GM06990 (cell line): ENCODE results near the gene CRAMP1.
A peak's percentile ranks its signal among the peaks of the same experiment; 100 is the strongest.

Experiments used
- DNase-seq: peaks from one replicate; pipeline ENCODE4 v3.0.0-alpha.2; 2011; ENCODE audit not compliant: insufficient read length; ENCODE audit errors: extremely low read depth
- H3K27me3 ChIP-seq: replicated peaks from 2 replicates; pipeline ENCODE4 v1.6.0; 2011; ENCODE audit warnings: low read length; ENCODE audit not compliant: control insufficient read depth, insufficient read depth
- H3K36me3 ChIP-seq: 2 replicates; pipeline ENCODE4 v1.5.1; 2011; ENCODE audit warnings: low read length; ENCODE audit not compliant: control insufficient read depth, insufficient read depth
- H3K4me3 ChIP-seq: replicated peaks from 2 replicates; pipeline ENCODE4 v1.5.1; 2011; ENCODE audit warnings: low read depth, mild to moderate bottlenecking, control low read depth, low read length
- TF ChIP-seq, protein P1 (sequence below): IDR thresholded peaks from 2 replicates; pipeline ENCODE4 v1.5.1; 2011; ENCODE audit warnings: low read length, control low read depth, mild to moderate bottlenecking, inconsistent platforms; ENCODE audit not compliant: insufficient read depth, poor library complexity, severe bottlenecking

CRAMP1 gene

DNA sequence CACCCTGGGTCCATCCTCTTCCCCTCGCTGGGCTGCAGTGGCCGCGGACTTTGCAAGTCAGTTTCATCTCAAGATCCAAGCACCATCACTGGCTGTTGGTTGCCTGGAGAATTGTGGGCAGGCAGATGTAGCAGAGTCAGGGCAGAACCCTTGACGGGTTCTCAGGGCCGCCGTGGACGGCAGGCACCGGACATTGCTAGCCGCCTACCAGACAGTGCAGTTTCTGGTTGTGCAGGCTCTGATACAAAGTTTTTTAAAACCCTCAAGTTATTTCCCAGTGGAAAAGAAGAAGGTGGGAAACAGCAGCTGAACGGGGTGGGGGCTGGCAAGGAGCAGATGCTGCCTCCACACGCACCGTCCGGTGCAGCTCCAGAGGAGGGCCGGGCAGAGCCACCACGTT is 97.2 kb downstream of the CRAMP1 start:
- no peaks in the 10 kb centered on the region for H3K27me3 ChIP-seq
- peaks cover 2% of the 10 kb centered on the region for H3K36me3 ChIP-seq
- no peak for DNase-seq
- TF ChIP-seq, protein P1, sequence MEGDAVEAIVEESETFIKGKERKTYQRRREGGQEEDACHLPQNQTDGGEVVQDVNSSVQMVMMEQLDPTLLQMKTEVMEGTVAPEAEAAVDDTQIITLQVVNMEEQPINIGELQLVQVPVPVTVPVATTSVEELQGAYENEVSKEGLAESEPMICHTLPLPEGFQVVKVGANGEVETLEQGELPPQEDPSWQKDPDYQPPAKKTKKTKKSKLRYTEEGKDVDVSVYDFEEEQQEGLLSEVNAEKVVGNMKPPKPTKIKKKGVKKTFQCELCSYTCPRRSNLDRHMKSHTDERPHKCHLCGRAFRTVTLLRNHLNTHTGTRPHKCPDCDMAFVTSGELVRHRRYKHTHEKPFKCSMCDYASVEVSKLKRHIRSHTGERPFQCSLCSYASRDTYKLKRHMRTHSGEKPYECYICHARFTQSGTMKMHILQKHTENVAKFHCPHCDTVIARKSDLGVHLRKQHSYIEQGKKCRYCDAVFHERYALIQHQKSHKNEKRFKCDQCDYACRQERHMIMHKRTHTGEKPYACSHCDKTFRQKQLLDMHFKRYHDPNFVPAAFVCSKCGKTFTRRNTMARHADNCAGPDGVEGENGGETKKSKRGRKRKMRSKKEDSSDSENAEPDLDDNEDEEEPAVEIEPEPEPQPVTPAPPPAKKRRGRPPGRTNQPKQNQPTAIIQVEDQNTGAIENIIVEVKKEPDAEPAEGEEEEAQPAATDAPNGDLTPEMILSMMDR: no peak
- H3K4me3 ChIP-seq: no peak overlapping the region

- TF ChIP-seq, protein P1: no peak
- H3K36me3 ChIP-seq: peaks cover 2% of the 10 kb centered on the region
- H3K4me3 ChIP-seq: no peak overlapping the region
- no peak for DNase-seq
- no peaks in the 10 kb centered on the region for H3K27me3 ChIP-seq
These were observed 98.8 kb downstream of the CRAMP1 start for GRCh38 chr16:1710811-1711507.

- Histone ChIP-seq H3K36me3 (peaks cover 2% of the 10 kb centered on the region), H3K4me3 (no peak overlapping the region), H3K27me3 (no peaks in the 10 kb centered on the region)
- DNase-seq: no peak
- TF ChIP-seq, protein P1: no peak
These were observed 100.7 kb downstream of the CRAMP1 start for GRCh38 chr16:1712791-1713261.

DNA sequence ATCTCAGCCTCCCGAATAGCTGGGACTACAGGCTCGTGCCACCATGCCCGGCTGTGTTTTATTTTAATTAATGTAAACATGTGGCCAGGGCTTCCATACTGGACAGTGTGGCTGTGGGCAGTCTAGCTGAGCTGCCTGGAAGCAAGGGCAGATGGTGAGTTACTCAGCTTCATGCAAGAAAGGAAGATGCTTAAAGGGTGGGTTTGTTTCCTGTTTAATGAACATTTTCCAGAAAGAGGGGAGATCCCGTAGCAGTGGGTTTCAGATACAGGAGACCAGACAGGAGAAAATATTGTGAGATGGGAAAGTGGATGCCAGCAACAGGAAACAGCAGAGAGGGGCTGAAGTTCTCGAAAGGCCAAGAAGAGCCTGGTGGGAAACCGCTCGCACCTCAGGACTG is 101.2 kb downstream of the CRAMP1 start:
- TF ChIP-seq, protein P1: no peak
- Histone ChIP-seq H3K27me3 (no peaks in the 10 kb centered on the region), H3K4me3 (peak overlapping the region; percentile 52; the same call in 1 of the 2 replicates), H3K36me3 (peaks cover 2% of the 10 kb centered on the region)
- no peak for DNase-seq

DNA sequence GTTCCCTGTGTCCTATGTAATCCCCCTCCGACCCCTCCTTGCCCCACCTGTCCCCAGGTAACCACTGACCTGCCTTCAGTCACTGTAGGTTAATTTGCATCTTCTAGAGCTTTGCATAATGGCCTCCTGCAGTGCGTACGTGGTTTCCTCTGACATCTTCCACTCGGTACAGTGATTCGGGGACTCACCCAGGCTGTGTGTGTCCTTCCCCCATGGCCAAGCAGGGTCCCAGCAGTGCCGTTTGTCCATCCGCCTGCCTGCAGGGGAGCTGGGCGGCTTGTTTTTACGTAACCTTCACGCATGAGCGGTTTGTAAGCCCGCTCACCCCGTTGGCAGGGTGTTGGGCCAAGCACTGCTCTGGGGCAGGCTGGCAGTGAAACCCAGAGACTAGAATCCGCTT is 101.8 kb downstream of the CRAMP1 start:
- peak; percentile 65 for DNase-seq
- Histone ChIP-seq H3K27me3 (no peaks in the 10 kb centered on the region), H3K36me3 (peaks cover 2% of the 10 kb centered on the region), H3K4me3 (peak overlapping the region; percentile 52)
- TF ChIP-seq, protein P1: no peak
